ENCODE results near the gene NXPH2. TPM values are rescaled to one million over a fixed set of nuclear protein-coding genes. Genes with fewer than 3 reads are reported as not detected.
A peak's percentile ranks its signal among the peaks of the same experiment; 100 is the strongest.

NXPH2 gene
- total RNA-seq, 1 experiment from 2014 or later: 0.94 TPM

- H3K36me3 Mint-ChIP-seq: no peaks in the 10 kb centered on the region
- peak; percentile 41; the same call in 1 of the 2 replicates for ATAC-seq
- POLR2A ChIA-PET: no interaction called here
- H3K4me3 Mint-ChIP-seq: no peak overlapping the region
- TF ChIP-seq ATF3 (CRISPR knock-in tag; conservative IDR thresholded peaks at IDR 0.05): no peak
- TF ChIP-seq CTCF (IDR thresholded peaks at IDR 0.05): peak; percentile 47
- no peak for TF ChIP-seq ZBTB43 (CRISPR knock-in tag; IDR thresholded peaks at IDR 0.05)
- H3K4me1 Mint-ChIP-seq: peaks cover 2% of the 10 kb centered on the region
- H3K27me3 Mint-ChIP-seq (ENCODE audit: low read depth): peaks cover 33% of the 10 kb centered on the region
- CTCF ChIA-PET: interaction anchor here (0.5 to 2.8 kb wide), 32 partner anchors 8 to 921 kb away, joined by 3 to 24 read pairs (median 4); no protein-coding TSS in a partner anchor
- peaks cover 5% of the 10 kb centered on the region for H3K9me3 Mint-ChIP-seq
- DNase-seq (ENCODE audit: low spot score): no peak
- H3K27ac Mint-ChIP-seq: no peak overlapping the region
Measured at GRCh38 chr2:138787053-138787666, 7.0 kb upstream of the NXPH2 start.

- Mint-ChIP-seq H3K27me3 (ENCODE audit: low read depth) (peaks cover 72% of the 10 kb centered on the region), H3K4me1 (peaks cover 35% of the 10 kb centered on the region)
Measured at GRCh38 chr2:138782383-138782782, 2.2 kb upstream of the NXPH2 start.

GRCh38 chr2:138780908-138781307 lies 718 bp upstream of the NXPH2 start:
- POLR2A ChIA-PET: interaction anchor here (0.7 kb wide), 1 partner anchor 10 kb away, joined by 3 read pairs; no protein-coding TSS in a partner anchor
- DNase-seq (ENCODE audit: low spot score): no peak

More at GRCh38 chr2:138782383-138782782, 2.2 kb upstream of the NXPH2 start:
- ATAC-seq (no peak), DNase-seq (ENCODE audit: low spot score) (no peak)
- TF ChIP-seq E2F4 (CRISPR knock-in tag; IDR thresholded peaks at IDR 0.05; ENCODE audit: borderline replicate concordance, low read depth) (no peak), ELF4 (CRISPR knock-in tag; IDR thresholded peaks at IDR 0.05; ENCODE audit: low read depth) (no peak), NFE2L1 (CRISPR knock-in tag; IDR thresholded peaks at IDR 0.05) (no peak), ZNF317 (CRISPR knock-in tag; IDR thresholded peaks at IDR 0.05; ENCODE audit: borderline replicate concordance, low read depth) (no peak), E2F5 (CRISPR knock-in tag; IDR thresholded peaks at IDR 0.05) (no peak), TP53 (CRISPR knock-in tag; IDR thresholded peaks at IDR 0.05) (no peak)
- Mint-ChIP-seq H3K4me3 (no peak overlapping the region), H3K27ac (no peak overlapping the region), H3K9me3 (no peaks in the 10 kb centered on the region), H3K36me3 (no peaks in the 10 kb centered on the region)
- POLR2A ChIA-PET: no interaction called here
- CTCF ChIA-PET: interaction anchor here (0.9 to 1.3 kb wide), 2 partner anchors 32 to 920 kb away, joined by 3 to 4 read pairs; no protein-coding TSS in a partner anchor

More at GRCh38 chr2:138780908-138781307, 718 bp upstream of the NXPH2 start:
- Mint-ChIP-seq H3K4me1 (peaks cover 42% of the 10 kb centered on the region), H3K4me3 (peak overlapping the region; percentile 74), H3K27ac (no peak overlapping the region), H3K36me3 (no peaks in the 10 kb centered on the region), H3K27me3 (ENCODE audit: low read depth) (peaks cover 66% of the 10 kb centered on the region), H3K9me3 (no peaks in the 10 kb centered on the region)
- TF ChIP-seq ZNF219 (CRISPR knock-in tag; IDR thresholded peaks at IDR 0.05; ENCODE audit: borderline replicate concordance) (no peak), IRF1 (CRISPR knock-in tag; IDR thresholded peaks at IDR 0.05) (no peak), STAT6 (CRISPR knock-in tag; conservative IDR thresholded peaks at IDR 0.05; ENCODE audit: low read depth) (no peak)
- ATAC-seq: peak; percentile 18
- CTCF ChIA-PET: interaction anchor here (0.6 to 3.0 kb wide), 5 partner anchors 25 to 755 kb away, joined by 3 to 10 read pairs (median 6); no protein-coding TSS in a partner anchor

Measured in WTC11 (cell line).